IPS-NIHi7 (cell line): ENCODE data around the gene SLF2.
A peak's percentile ranks its signal among the peaks of the same experiment; 100 is the strongest.
"Not testable (repeated sequence)": the region's sequence is repeated elsewhere in the genome, so short reads cannot be mapped to it uniquely, and the experiment has no call there.

Experiments
- DNase-seq: peaks from one replicate; pipeline ENCODE4 v3.0.0; 2012; ENCODE audit warnings: mixed read lengths; ENCODE audit errors: extremely low spot score

Gene SLF2

GRCh38 chr10:100962351-100963080 is 49.8 kb downstream of the SLF2 start:
- DNase-seq, result no peak

DNA sequence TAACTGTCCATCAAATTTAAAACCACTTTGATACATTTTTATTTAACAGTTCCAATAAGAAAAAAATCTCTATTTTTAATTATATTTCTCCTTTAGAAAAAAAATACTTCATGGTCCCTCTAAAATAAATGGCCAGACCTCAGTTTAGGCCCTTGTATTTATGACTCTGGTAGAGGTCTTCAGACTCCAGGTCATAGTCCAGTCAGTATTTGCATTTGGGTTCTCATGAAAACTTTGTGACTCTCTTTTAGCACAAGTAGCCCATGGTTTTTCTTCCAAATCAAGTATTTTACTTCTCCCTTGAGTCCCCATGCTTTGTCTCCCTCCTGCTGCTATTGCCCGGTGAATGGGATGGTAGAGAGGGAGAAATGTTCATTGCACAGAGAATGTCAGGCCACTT is 51.1 kb downstream of the SLF2 start:
- DNase-seq, result no peak

- no peak for DNase-seq
Observed at GRCh38 chr10:100965820-100966219, 53.1 kb downstream of the SLF2 start.

DNA sequence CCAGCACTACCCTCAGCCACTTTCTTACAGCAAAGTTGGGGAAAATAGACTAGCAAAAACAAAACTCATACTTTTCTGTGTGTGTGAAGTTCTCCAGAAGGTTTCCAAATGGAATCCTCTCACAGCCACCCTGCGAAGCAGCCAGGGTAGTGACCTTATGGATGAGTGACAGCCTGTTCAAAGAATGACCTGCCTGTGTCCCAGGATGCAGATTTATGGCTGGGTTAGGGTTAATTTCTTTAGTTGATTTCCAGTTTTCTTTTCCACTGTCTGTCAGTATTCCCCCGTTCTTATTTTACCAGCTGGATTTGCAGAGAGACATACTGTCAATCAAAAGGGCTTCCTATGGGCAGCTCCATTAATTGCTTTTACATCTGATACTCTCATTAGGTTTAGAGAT is 54.1 kb downstream of the SLF2 start:
- no peak for DNase-seq

GRCh38 chr10:100967332-100967731 is 54.6 kb downstream of the SLF2 start:
- DNase-seq, result no peak

GRCh38 chr10:100968062-100968736 is 55.4 kb downstream of the SLF2 start:
- no peak for DNase-seq

GRCh38 chr10:100968863-100969186 is 56.1 kb downstream of the SLF2 start:
- no peak for DNase-seq

GRCh38 chr10:100969187-100970075 is 56.7 kb downstream of the SLF2 start, which contains the start of gene SEMA4G:
SEMA4G (plus strand) TSS chr10:100969504; CDS start chr10:100972913, 3,409 bp downstream.
- peak; percentile 89 for DNase-seq

DNA sequence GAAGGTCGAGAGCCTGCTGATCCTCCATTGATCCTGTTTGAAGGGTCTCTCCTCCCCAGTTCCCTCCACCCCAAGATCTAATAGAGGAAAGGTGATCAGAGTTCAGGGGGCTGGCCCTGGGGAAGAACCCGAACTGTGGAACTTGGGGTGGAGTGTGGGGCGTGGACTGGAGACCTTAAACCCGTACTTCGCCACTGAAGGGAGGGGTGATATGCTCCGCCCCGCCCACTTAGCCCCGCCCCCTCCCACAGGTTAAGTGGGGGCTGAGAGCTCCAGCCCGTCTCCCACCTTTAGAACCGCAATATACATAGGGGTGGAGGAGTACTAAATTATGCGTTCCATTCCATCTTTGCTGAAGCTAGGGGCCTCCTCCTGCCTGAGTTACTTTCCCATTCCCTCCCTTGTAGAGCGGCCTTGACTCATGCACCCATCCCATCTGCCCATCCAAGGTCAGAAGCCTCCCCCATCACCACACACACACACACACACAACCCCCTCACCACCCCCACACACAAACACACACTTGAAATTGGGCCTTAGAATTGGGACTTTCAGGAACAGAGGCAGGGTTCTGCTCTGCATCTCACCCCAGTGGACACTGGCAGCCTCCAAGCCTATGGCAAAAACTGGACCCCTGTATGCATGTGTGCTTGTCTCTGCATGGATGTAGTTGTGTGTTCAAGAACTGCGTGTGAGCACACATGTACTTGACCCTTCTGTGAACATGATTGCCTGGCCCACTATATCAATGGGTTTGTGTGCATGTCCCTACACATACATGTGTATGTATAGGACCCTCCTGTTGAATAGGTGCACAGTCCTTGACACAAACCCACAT is 57.5 kb downstream of the SLF2 start:
- DNase-seq, result peak; percentile 70

GRCh38 chr10:100970914-100971811 is 58.4 kb downstream of the SLF2 start:
- no peak for DNase-seq

- no peak for DNase-seq
Observed at GRCh38 chr10:100972115-100972903, 59.5 kb downstream of the SLF2 start.

GRCh38 chr10:100972904-100973535 is 60.3 kb downstream of the SLF2 start:
- no peak for DNase-seq

- DNase-seq, result not testable (repeated sequence)
Observed at GRCh38 chr10:100975397-100975796, 62.6 kb downstream of the SLF2 start.

DNA sequence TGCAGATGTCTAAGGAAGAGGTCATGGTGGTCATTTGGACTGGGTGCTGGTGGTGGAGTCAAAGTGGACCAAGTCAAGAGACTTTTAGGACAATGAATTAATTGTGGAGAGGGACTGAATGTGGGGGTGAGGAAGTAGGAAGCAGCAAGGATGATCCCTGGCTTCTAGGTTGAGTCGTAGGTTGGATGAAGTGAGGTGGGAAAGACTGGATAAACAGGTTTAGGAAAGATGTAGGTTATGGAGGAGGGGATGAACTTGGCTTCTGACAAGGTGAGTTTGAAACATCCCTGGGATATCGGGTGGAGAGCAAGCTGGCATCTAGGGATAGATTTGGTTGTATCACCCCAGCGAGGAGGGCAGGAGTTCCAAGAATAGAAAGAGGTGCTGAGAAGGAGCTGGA is 64.1 kb downstream of the SLF2 start:
- DNase-seq, result no peak

- no peak for DNase-seq
Observed at GRCh38 chr10:100977436-100977835, 64.7 kb downstream of the SLF2 start.

GRCh38 chr10:100978121-100978900 is 65.5 kb downstream of the SLF2 start:
- DNase-seq, result no peak

DNA sequence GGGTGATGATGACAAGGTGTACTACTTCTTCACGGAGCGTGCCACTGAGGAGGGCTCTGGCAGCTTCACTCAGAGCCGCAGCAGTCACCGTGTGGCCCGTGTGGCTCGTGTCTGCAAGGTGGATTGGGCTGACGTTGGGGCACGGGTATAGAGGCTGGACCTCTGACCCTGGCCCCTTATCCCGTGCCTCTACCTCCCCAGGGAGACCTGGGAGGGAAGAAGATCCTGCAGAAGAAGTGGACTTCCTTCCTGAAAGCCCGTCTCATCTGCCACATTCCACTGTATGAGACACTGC is 66.1 kb downstream of the SLF2 start:
- no peak for DNase-seq

DNA sequence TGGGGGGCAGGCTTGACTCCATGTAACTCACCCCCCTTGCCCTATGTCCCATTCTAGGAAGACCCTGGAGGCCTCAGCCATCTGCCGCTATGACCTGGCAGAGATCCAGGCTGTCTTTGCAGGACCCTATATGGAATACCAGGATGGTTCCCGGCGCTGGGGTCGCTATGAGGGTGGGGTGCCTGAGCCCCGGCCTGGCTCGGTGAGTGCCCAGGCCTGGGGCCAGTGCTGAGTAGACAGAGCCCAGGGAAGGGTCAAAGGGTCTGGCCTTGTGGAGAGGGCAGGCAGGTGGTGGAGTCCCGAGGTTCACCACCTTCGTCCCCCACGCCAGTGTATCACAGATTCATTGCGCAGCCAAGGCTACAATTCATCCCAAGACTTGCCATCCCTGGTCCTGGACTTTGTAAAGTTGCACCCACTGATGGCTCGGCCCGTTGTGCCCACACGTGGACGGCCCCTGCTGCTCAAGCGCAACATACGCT is 67.1 kb downstream of the SLF2 start:
- no peak for DNase-seq
